Activated naive CD4-positive, alpha-beta T cell treated with anti-CD3 and anti-CD28 coated beads, Interleukin-2, amount 10 ng/mL, durations not matched to agents 7 days and 5 days (primary cell): ENCODE measurements around the gene LRCH1.
A peak's percentile ranks its signal among the peaks of the same experiment; 100 is the strongest.

Experiments
- CTCF ChIA-PET: fragments of 350-600 bp; sonication (Branson Sonifier 250); formaldehyde crosslinking; loops from one replicate; lab custom pipeline; 2021; ENCODE audit warnings: antibody characterized with exemption; lab: Charles Lee
- DNase-seq: peaks from one replicate; pipeline ENCODE4 v3.0.0-alpha.2; 2020
- H3K27ac Mint-ChIP-seq: one replicate; pipeline ENCODE4 v1.8.0; 2021; ENCODE audit warnings: mild to moderate bottlenecking, moderate library complexity, mixed read lengths
- H3K27me3 Mint-ChIP-seq: one replicate; pipeline ENCODE4 v1.8.0; 2021; ENCODE audit warnings: mild to moderate bottlenecking, mixed read lengths
- H3K36me3 Mint-ChIP-seq: one replicate; pipeline ENCODE4 v1.8.0; 2021; ENCODE audit warnings: mixed read lengths
- H3K4me1 Mint-ChIP-seq: one replicate; pipeline ENCODE4 v1.8.0; 2021; ENCODE audit warnings: mixed read lengths
- H3K4me3 Mint-ChIP-seq: one replicate; pipeline ENCODE4 v1.8.0; 2021; ENCODE audit warnings: mild to moderate bottlenecking, moderate library complexity, mixed read lengths
- H3K9me3 Mint-ChIP-seq: one replicate; pipeline ENCODE4 v1.8.0; 2021; ENCODE audit warnings: mixed read lengths

Gene LRCH1

DNA sequence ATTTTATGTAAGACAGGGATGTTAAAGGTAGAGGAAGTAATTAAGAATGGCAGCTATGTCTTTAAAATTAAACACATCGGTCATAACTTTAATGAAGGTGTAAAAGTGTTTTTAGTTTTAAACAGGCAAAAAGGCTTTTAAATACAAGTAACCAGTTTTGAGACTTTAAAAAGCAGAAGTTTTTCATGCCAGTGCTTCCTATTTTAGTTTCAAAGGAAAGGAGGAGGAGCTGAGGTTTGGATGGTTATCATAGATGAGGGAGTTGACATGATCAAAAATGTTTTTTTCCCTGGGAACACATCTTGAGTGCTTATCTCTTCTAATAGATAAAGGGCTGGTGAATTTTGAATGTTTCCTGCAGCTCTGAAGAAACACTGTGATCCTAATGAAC is 42.9 kb downstream of the LRCH1 start:
- Mint-ChIP-seq H3K27me3 (no peaks in the 10 kb centered on the region), H3K36me3 (peaks cover 8% of the 10 kb centered on the region), H3K4me1 (peaks cover 91% of the 10 kb centered on the region), H3K4me3 (no peak overlapping the region), H3K9me3 (no peaks in the 10 kb centered on the region), H3K27ac (no peak overlapping the region)
- DNase-seq, result no peak
- CTCF ChIA-PET, result no interaction called here

DNA sequence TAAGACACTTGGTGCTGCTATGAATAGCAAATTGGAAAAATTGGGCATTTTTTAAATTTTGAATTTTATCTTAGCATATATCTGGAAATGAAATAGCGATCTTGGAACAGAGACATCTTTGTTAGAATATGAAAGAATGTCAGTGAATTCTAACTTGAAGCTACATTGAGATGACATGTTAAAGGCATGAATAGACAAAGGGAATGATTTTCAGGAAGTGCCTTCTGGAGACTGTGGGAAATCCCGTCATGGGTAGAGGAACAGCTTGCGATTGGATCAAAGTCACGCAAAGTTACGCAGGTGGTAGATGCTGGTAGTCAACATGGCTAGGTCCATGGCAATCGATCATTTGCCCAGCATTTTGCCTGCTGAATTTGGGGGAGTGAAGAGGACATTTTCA is 43.5 kb downstream of the LRCH1 start:
- Mint-ChIP-seq H3K27ac (no peak overlapping the region), H3K4me1 (peaks cover 92% of the 10 kb centered on the region)

GRCh38 chr13:46598140-46598819 is 45.3 kb downstream of the LRCH1 start:
- Mint-ChIP-seq H3K36me3 (peaks cover 18% of the 10 kb centered on the region), H3K9me3 (no peaks in the 10 kb centered on the region), H3K4me1 (peaks cover 92% of the 10 kb centered on the region), H3K27me3 (no peaks in the 10 kb centered on the region), H3K27ac (peak overlapping the region; percentile 68), H3K4me3 (no peak overlapping the region)
- CTCF ChIA-PET, result no interaction called here
- no peak for DNase-seq

More for the DNA sequence above, 43.5 kb downstream of the LRCH1 start:
- Mint-ChIP-seq H3K27me3 (no peaks in the 10 kb centered on the region), H3K36me3 (peaks cover 8% of the 10 kb centered on the region), H3K4me3 (no peak overlapping the region), H3K9me3 (no peaks in the 10 kb centered on the region)
- CTCF ChIA-PET, result no interaction called here
- no peak for DNase-seq

- no peaks in the 10 kb centered on the region for H3K27me3 Mint-ChIP-seq
- H3K36me3 Mint-ChIP-seq, result peaks cover 18% of the 10 kb centered on the region
- H3K4me3 Mint-ChIP-seq, result peak overlapping the region; percentile 3
- H3K9me3 Mint-ChIP-seq, result no peaks in the 10 kb centered on the region
- no peak for DNase-seq
- H3K4me1 Mint-ChIP-seq, result peaks cover 87% of the 10 kb centered on the region
- CTCF ChIA-PET, result no interaction called here
- H3K27ac Mint-ChIP-seq, result peak overlapping the region; percentile 68
Measured at GRCh38 chr13:46598820-46599180, 45.8 kb downstream of the LRCH1 start.

DNA sequence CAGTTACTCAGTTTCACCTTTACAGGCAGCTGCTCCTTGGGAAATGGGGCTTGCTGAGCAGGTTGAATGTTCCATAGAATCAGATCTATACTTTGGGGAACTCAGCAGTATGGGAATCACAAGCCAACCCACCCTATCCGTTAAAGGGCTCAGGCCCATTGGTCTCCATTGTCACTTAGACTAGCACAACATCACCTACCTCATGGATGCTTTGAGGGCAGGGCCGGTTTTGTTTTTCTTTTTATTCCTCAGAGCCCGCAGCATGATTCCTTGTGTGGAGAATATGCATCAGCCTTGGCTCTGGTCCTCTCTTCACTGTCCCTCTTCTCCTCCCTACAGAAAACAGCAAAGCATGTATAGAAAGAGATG is 48.0 kb downstream of the LRCH1 start:
- H3K27me3 Mint-ChIP-seq, result no peaks in the 10 kb centered on the region
- H3K4me3 Mint-ChIP-seq, result no peak overlapping the region
- no peak for DNase-seq
- H3K27ac Mint-ChIP-seq, result peak overlapping the region; percentile 21
- peaks cover 18% of the 10 kb centered on the region for H3K36me3 Mint-ChIP-seq
- peaks cover 75% of the 10 kb centered on the region for H3K4me1 Mint-ChIP-seq
- CTCF ChIA-PET, result interaction anchor here (0.8 to 1.7 kb wide), 3 partner anchors 17 to 49 kb away, joined by 3 to 5 read pairs (median 4); no protein-coding TSS in a partner anchor
- H3K9me3 Mint-ChIP-seq, result no peaks in the 10 kb centered on the region

DNA sequence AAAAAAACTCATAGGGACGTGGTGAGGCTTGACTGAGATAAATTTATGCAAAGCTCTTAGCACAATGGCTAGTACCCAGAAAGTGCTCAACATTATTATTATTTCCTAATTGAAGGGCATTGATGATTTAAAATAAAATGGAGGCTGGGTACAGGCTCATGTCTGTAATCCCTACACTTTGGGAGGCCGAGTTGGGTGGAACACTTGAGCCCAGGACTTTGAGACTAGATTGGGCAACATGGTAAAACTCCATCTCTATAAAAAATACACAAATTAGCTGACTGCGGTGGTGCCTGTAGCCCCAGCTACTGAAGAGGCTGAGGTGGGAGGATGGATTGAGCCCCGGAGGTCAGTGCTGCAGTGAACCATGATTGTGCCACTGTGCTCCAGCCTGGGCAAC is 49.6 kb downstream of the LRCH1 start:
- Mint-ChIP-seq H3K9me3 (no peaks in the 10 kb centered on the region), H3K4me1 (peaks cover 78% of the 10 kb centered on the region), H3K27me3 (no peaks in the 10 kb centered on the region), H3K27ac (peak overlapping the region; percentile 28), H3K4me3 (no peak overlapping the region), H3K36me3 (peaks cover 21% of the 10 kb centered on the region)
- no peak for DNase-seq
- CTCF ChIA-PET, result interaction anchor here (1.1 to 1.3 kb wide), 2 partner anchors 23 to 51 kb away, joined by 4 to 8 read pairs; partner anchors contain the start of gene LRCH1

DNA sequence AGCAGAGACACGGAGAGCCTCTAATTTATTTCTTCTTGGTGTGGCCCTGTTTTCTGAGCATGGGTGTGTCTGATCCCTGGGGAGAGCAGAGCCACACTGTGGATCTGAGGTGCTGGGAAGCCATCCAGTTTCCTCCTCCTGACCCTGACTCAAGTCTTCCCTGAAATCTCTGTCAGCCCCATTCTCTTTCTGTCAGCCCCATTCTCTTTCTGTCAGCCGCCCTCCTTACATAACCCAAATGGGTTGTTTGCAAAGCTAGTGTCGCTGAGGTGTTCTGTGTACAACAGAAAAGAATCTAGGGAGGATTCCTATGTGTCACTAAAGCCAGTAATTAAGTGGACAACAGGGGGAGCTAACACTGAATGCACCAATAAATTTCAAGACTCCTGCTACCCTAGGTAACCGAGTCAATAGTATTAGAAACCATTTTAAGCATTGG is 50.2 kb downstream of the LRCH1 start:
- CTCF ChIA-PET, result interaction anchor here (1.0 to 1.3 kb wide), 3 partner anchors 9 to 51 kb away, joined by 4 to 8 read pairs (median 4); partner anchors contain the start of gene LRCH1
- H3K27ac Mint-ChIP-seq, result no peak overlapping the region
- H3K36me3 Mint-ChIP-seq, result peaks cover 21% of the 10 kb centered on the region
- peaks cover 78% of the 10 kb centered on the region for H3K4me1 Mint-ChIP-seq
- no peak overlapping the region for H3K4me3 Mint-ChIP-seq
- no peak for DNase-seq
- no peaks in the 10 kb centered on the region for H3K9me3 Mint-ChIP-seq
- H3K27me3 Mint-ChIP-seq, result no peaks in the 10 kb centered on the region

GRCh38 chr13:46604226-46604990 is 51.4 kb downstream of the LRCH1 start:
- CTCF ChIA-PET, result no interaction called here
- H3K4me1 Mint-ChIP-seq, result peaks cover 67% of the 10 kb centered on the region
- no peaks in the 10 kb centered on the region for H3K9me3 Mint-ChIP-seq
- DNase-seq, result no peak
- no peak overlapping the region for H3K27ac Mint-ChIP-seq
- H3K4me3 Mint-ChIP-seq, result no peak overlapping the region
- H3K36me3 Mint-ChIP-seq, result peaks cover 14% of the 10 kb centered on the region
- H3K27me3 Mint-ChIP-seq, result no peaks in the 10 kb centered on the region

DNA sequence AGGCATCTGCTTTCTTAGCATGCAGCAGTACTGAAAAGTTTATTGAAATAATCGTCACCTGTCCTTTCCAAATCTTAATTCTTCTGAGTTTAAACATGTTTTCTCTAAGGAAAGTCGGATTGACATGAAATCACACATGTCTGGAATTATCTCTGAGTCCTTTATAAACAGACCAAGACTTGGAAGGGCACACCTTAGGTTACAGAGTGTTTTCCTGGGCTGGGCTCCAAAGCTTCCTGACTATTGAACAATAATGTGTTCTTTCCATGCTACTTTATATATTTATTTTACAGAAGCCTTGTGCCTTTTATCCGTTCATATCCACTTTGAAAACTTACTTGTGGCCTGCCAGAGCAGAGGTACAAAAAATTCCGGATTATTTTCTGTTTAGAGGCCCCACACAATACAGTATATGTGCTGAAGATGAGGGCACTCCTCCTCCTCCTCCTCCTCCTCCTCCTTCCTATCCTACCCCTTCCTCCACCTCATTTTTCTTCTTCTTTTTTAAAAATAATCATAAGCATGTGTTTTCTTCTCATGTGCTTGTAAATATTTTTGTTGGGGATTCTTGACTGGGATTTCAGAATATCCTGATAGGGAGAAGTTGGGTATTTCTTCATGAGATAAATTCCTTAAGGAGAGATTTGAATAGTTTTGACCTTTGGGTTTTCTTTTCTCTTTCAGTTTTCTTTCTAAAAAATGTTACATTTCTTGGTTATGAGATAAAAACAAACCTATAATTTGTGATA is 52.3 kb downstream of the LRCH1 start:
- no peaks in the 10 kb centered on the region for H3K27me3 Mint-ChIP-seq
- H3K36me3 Mint-ChIP-seq, result peaks cover 13% of the 10 kb centered on the region
- CTCF ChIA-PET, result no interaction called here
- H3K4me1 Mint-ChIP-seq, result peaks cover 63% of the 10 kb centered on the region
- no peak for DNase-seq
- H3K4me3 Mint-ChIP-seq, result no peak overlapping the region
- no peaks in the 10 kb centered on the region for H3K9me3 Mint-ChIP-seq
- no peak overlapping the region for H3K27ac Mint-ChIP-seq

GRCh38 chr13:46605825-46606554 is 53.0 kb downstream of the LRCH1 start:
- H3K27ac Mint-ChIP-seq, result no peak overlapping the region
- no peaks in the 10 kb centered on the region for H3K9me3 Mint-ChIP-seq
- CTCF ChIA-PET, result no interaction called here
- H3K4me3 Mint-ChIP-seq, result no peak overlapping the region
- no peaks in the 10 kb centered on the region for H3K27me3 Mint-ChIP-seq
- no peak for DNase-seq
- peaks cover 55% of the 10 kb centered on the region for H3K4me1 Mint-ChIP-seq
- peaks cover 13% of the 10 kb centered on the region for H3K36me3 Mint-ChIP-seq

DNA sequence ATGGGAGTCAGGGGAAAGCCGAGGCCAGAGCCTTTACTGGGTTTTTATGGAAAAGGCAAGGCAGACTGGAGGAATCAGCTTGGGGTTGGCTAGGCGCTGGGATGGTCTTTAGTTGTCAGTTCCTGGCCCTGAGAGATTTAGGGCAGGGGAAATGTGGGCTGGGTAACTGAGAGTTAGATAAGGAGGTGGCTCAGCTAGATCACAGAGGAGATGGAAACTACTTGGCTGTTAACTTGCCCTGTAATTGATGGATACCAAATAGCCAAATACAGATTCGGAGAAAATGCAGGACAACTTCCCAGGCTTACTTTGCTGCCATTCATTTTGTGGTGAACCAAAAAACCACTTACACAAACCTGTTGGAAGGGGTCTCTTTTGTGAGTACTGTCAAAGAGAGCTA is 54.0 kb downstream of the LRCH1 start:
- H3K27me3 Mint-ChIP-seq, result no peaks in the 10 kb centered on the region
- H3K4me1 Mint-ChIP-seq, result peaks cover 45% of the 10 kb centered on the region
- H3K4me3 Mint-ChIP-seq, result no peak overlapping the region
- H3K9me3 Mint-ChIP-seq, result no peaks in the 10 kb centered on the region
- CTCF ChIA-PET, result no interaction called here
- H3K36me3 Mint-ChIP-seq, result peaks cover 12% of the 10 kb centered on the region
- no peak overlapping the region for H3K27ac Mint-ChIP-seq
- no peak for DNase-seq

DNA sequence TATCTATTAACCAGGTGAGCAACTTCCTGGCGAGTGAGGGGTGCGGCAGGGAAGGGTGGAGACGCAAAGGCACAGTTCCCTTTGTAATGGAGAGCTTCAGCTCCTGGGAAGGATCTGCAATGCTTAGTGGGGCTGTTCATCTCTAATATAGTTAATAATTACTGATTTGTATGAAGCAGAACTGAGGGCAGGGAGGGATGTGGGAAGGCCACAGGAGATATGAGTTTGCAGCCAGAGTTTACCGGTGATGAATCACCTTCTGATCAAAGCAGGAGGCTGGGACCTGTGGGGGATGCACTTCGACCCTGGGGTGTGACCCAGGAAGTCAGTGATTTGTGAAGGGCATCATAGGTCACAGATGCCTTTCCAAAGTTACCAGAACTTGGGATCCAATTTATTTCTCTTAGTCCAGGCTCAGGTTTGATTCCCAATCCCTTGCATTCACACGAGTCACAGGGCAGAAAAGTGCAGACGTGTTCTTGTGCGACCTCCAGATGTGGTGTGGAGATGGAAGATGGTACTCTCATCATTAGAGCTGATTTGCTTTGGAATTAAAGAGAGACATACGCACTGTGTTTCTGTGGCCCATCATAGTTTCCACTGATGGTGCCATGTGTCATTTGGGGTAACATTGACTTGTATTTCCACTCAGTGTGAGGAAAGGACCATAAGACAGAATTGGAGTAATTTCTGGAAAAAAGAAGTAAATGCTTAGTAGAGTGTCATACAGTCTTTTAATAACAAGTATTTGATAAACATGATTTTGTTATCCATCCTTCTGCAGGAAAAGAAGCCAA is 55.0 kb downstream of the LRCH1 start:
- Mint-ChIP-seq H3K4me1 (peaks cover 35% of the 10 kb centered on the region), H3K4me3 (no peak overlapping the region), H3K36me3 (peaks cover 5% of the 10 kb centered on the region), H3K9me3 (no peaks in the 10 kb centered on the region), H3K27me3 (no peaks in the 10 kb centered on the region), H3K27ac (no peak overlapping the region)
- no peak for DNase-seq
- CTCF ChIA-PET, result no interaction called here

GRCh38 chr13:46609052-46609451 is 56.1 kb downstream of the LRCH1 start:
- Mint-ChIP-seq H3K27me3 (no peaks in the 10 kb centered on the region), H3K4me1 (peaks cover 32% of the 10 kb centered on the region), H3K4me3 (no peak overlapping the region), H3K27ac (no peak overlapping the region), H3K9me3 (no peaks in the 10 kb centered on the region), H3K36me3 (peaks cover 2% of the 10 kb centered on the region)
- CTCF ChIA-PET, result interaction anchor here (1.5 kb wide), 1 partner anchor 57 kb away, joined by 4 read pairs; no protein-coding TSS in a partner anchor
- DNase-seq, result no peak
